ENCODE results near the gene ATRNL1.

GRCh38 chr10:115977855-115978254 is 884.7 kb downstream of the ATRNL1 start:
- TF ChIP-seq POLR2AphosphoS5 (IDR thresholded peaks at IDR 0.05; ENCODE audit: low read depth, low read length), result no peak
- TF ChIP-seq, protein P1, sequence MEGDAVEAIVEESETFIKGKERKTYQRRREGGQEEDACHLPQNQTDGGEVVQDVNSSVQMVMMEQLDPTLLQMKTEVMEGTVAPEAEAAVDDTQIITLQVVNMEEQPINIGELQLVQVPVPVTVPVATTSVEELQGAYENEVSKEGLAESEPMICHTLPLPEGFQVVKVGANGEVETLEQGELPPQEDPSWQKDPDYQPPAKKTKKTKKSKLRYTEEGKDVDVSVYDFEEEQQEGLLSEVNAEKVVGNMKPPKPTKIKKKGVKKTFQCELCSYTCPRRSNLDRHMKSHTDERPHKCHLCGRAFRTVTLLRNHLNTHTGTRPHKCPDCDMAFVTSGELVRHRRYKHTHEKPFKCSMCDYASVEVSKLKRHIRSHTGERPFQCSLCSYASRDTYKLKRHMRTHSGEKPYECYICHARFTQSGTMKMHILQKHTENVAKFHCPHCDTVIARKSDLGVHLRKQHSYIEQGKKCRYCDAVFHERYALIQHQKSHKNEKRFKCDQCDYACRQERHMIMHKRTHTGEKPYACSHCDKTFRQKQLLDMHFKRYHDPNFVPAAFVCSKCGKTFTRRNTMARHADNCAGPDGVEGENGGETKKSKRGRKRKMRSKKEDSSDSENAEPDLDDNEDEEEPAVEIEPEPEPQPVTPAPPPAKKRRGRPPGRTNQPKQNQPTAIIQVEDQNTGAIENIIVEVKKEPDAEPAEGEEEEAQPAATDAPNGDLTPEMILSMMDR (IDR thresholded peaks at IDR 0.05), result no peak
- TF ChIP-seq, protein P2, sequence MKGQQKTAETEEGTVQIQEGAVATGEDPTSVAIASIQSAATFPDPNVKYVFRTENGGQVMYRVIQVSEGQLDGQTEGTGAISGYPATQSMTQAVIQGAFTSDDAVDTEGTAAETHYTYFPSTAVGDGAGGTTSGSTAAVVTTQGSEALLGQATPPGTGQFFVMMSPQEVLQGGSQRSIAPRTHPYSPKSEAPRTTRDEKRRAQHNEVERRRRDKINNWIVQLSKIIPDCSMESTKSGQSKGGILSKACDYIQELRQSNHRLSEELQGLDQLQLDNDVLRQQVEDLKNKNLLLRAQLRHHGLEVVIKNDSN (IDR thresholded peaks at IDR 0.05; ENCODE audit: borderline replicate concordance, low read depth), result no peak
- TF ChIP-seq TEAD4 (IDR thresholded peaks at IDR 0.05; ENCODE audit: borderline replicate concordance, insufficient read depth), result no peak
- TF ChIP-seq EZH2phosphoT487 (IDR thresholded peaks at IDR 0.05; ENCODE audit: borderline replicate concordance, low read depth), result no peak
- TF ChIP-seq SMC3 (IDR thresholded peaks at IDR 0.05; ENCODE audit: low read depth, low read length), result no peak
